HG03571 (cell line): ENCODE data around the gene GADD45G.

Experiments
- ATAC-seq: cut with Tn5 transposase; IDR thresholded peaks from one replicate; pipeline ENCODE4 v1.9.1; 2021; ENCODE audit not compliant: unreplicated experiment

GADD45G gene

GRCh38 chr9:89592213-89592815 is 12.5 kb upstream of the GADD45G start:
- no peak for ATAC-seq

- no peak for ATAC-seq
These were observed 11.7 kb upstream of the GADD45G start for GRCh38 chr9:89592963-89593726.

- ATAC-seq = no peak
These were observed 10.9 kb upstream of the GADD45G start for GRCh38 chr9:89593727-89594427.

- ATAC-seq = no peak
These were observed 9.8 kb upstream of the GADD45G start for GRCh38 chr9:89594811-89595550.

- ATAC-seq = no peak
These were observed 9.2 kb upstream of the GADD45G start for GRCh38 chr9:89595646-89596045.

- ATAC-seq = no peak
These were observed 7.8 kb upstream of the GADD45G start for GRCh38 chr9:89596937-89597555.

- no peak for ATAC-seq
These were observed 7.0 kb upstream of the GADD45G start for GRCh38 chr9:89597711-89598362.

GRCh38 chr9:89598363-89598713 is 6.5 kb upstream of the GADD45G start:
- no peak for ATAC-seq

GRCh38 chr9:89598926-89599325 is 5.9 kb upstream of the GADD45G start:
- ATAC-seq = no peak

- ATAC-seq = no peak
These were observed 4.0 kb upstream of the GADD45G start for GRCh38 chr9:89600831-89601230.

GRCh38 chr9:89601306-89601705 is 3.5 kb upstream of the GADD45G start:
- ATAC-seq = no peak

GRCh38 chr9:89601856-89602562 is 2.8 kb upstream of the GADD45G start:
- ATAC-seq = no peak

GRCh38 chr9:89602978-89603766 is 1.6 kb upstream of the GADD45G start:
- peak; percentile 38 for ATAC-seq

- no peak for ATAC-seq
These were observed 796 bp upstream of the GADD45G start for GRCh38 chr9:89603767-89604665.

- ATAC-seq = no peak
These were observed 745 bp downstream of the GADD45G start for GRCh38 chr9:89605465-89606048.

GRCh38 chr9:89606049-89606623 is 1.3 kb downstream of the GADD45G start:
- no peak for ATAC-seq

- ATAC-seq = no peak
These were observed 2.0 kb downstream of the GADD45G start for GRCh38 chr9:89606624-89607311.
